HEK293 (cell line): ENCODE measurements around the gene ZYG11B.
A peak's percentile ranks its signal among the peaks of the same experiment; 100 is the strongest.

Source experiments
- CTCF ChIA-PET: fragments of 350-600 bp; formaldehyde crosslinking; extraction: SDS; loops from one replicate; lab custom pipeline; 2021; ENCODE audit warnings: antibody characterized with exemption; lab: Yijun Ruan, JAX
- POLR2A ChIA-PET: fragments of 300-600 bp; formaldehyde crosslinking; extraction: SDS; loops from one replicate; lab custom pipeline; 2020; ENCODE audit warnings: antibody characterized with exemption, inconsistent platforms; lab: Yijun Ruan, JAX
- H3K27ac ChIP-seq: fragments of 200-500 bp; sonication (Bioruptor generic); 2 replicates; pipeline ENCODE4 v1.5.1; 2014; ENCODE audit warnings: low read depth, low read length, control low read depth, inconsistent platforms; ENCODE audit errors: extremely low read depth
- H3K36me3 ChIP-seq, 2 experiments: fragments of 200-500 bp in 1 of 2; sonication (Bioruptor generic) in 1 of 2; 1 replicate in 1 of 2; 2 replicates in 1 of 2; pipeline ENCODE4 v1.5.1; 2014 to 2017; ENCODE audit warnings: inconsistent platforms in 2 of 2, low read length in 2 of 2; ENCODE audit not compliant: control insufficient read depth in 2 of 2, insufficient read depth in 1 of 2
- H3K4me1 ChIP-seq: fragments of 200-500 bp; sonication (Bioruptor generic); 2 replicates; pipeline ENCODE4 v1.5.1; 2014; ENCODE audit warnings: mild to moderate bottlenecking, low read length, inconsistent platforms; ENCODE audit not compliant: control insufficient read depth, insufficient read depth
- H3K4me3 ChIP-seq: 2 replicates; pipeline ENCODE4 v1.5.1; 2011; ENCODE audit warnings: low read depth, mild to moderate bottlenecking, control low read depth, low read length, moderate library complexity
- H3K9me3 ChIP-seq: fragments of 200-500 bp; sonication (Bioruptor generic); 2 replicates; pipeline ENCODE4 v1.5.1; 2014; ENCODE audit warnings: low read depth, low read length, inconsistent platforms; ENCODE audit not compliant: control insufficient read depth, insufficient read depth
- GLIS1 ChIP-seq: fragments of 450-650 bp; formaldehyde crosslinking; IDR thresholded peaks from 2 replicates; pipeline ENCODE4 v1.5.1; 2016; ENCODE audit warnings: missing biosample characterization, missing genetic modification characterization
- KLF7 ChIP-seq: fragments of 450-650 bp; formaldehyde crosslinking; IDR thresholded peaks from 2 replicates; pipeline ENCODE4 v1.5.1; 2016; ENCODE audit warnings: missing biosample characterization, missing genetic modification characterization, borderline replicate concordance
- MEIS1 ChIP-seq: sonication (generic); formaldehyde crosslinking; IDR thresholded peaks from 2 replicates; pipeline ENCODE4 v1.8.1; 2022; ENCODE audit warnings: missing genetic modification reagents, mild to moderate bottlenecking, borderline replicate concordance
- MYNN ChIP-seq: fragments of 450-650 bp; formaldehyde crosslinking; IDR thresholded peaks from 2 replicates; pipeline ENCODE4 v1.5.1; 2016; ENCODE audit warnings: missing biosample characterization, missing genetic modification characterization, borderline replicate concordance
- TCF7L2 ChIP-seq: IDR thresholded peaks from 2 replicates; pipeline ENCODE4 v1.6.1; 2011; ENCODE audit warnings: low read depth, mild to moderate bottlenecking, inconsistent platforms, low read length, moderate library complexity, borderline replicate concordance
- ZBTB1 ChIP-seq: fragments of 450-650 bp; formaldehyde crosslinking; IDR thresholded peaks from 2 replicates; pipeline ENCODE4 v1.5.1; 2016; ENCODE audit warnings: missing biosample characterization, missing genetic modification characterization
- ZIC2 ChIP-seq: fragments of 450-650 bp; formaldehyde crosslinking; IDR thresholded peaks from 2 replicates; pipeline ENCODE4 v1.5.1; 2016; ENCODE audit warnings: missing biosample characterization, missing genetic modification characterization
- ZNF10 ChIP-seq: fragments of 450-650 bp; formaldehyde crosslinking; IDR thresholded peaks from 2 replicates; pipeline ENCODE4 v1.5.1; 2017; ENCODE audit warnings: missing biosample characterization, missing genetic modification characterization
- ZNF114 ChIP-seq: fragments of 450-650 bp; formaldehyde crosslinking; IDR thresholded peaks from 2 replicates; pipeline ENCODE4 v1.5.0; 2017; ENCODE audit warnings: missing biosample characterization, missing genetic modification characterization
- ZNF121 ChIP-seq: fragments of 450-650 bp; formaldehyde crosslinking; IDR thresholded peaks from 2 replicates; pipeline ENCODE4 v1.5.1; 2016; ENCODE audit warnings: missing biosample characterization, missing genetic modification characterization
- ZNF132 ChIP-seq: fragments of 450-650 bp; formaldehyde crosslinking; IDR thresholded peaks from 2 replicates; pipeline ENCODE4 v1.5.1; 2017; ENCODE audit warnings: missing biosample characterization, missing genetic modification characterization, borderline replicate concordance
- ZNF266 ChIP-seq: fragments of 450-650 bp; formaldehyde crosslinking; IDR thresholded peaks from 2 replicates; pipeline ENCODE4 v1.5.1; 2016; ENCODE audit warnings: missing biosample characterization, missing genetic modification characterization, low read depth
- ZNF341 ChIP-seq: fragments of 450-650 bp; formaldehyde crosslinking; IDR thresholded peaks from 2 replicates; pipeline ENCODE4; 2016; ENCODE audit warnings: low read depth, missing biosample characterization, missing genetic modification characterization
- ZNF354C ChIP-seq: fragments of 450-650 bp; formaldehyde crosslinking; IDR thresholded peaks from 2 replicates; pipeline ENCODE4 v1.5.1; 2016; ENCODE audit warnings: missing biosample characterization, missing genetic modification characterization, low read depth, borderline replicate concordance
- ZNF391 ChIP-seq: fragments of 450-650 bp; formaldehyde crosslinking; IDR thresholded peaks from 2 replicates; pipeline ENCODE4 v1.5.1; 2016; ENCODE audit warnings: low read depth, missing biosample characterization, missing genetic modification characterization, borderline replicate concordance
- ZNF548 ChIP-seq: fragments of 450-650 bp; formaldehyde crosslinking; IDR thresholded peaks from 2 replicates; pipeline ENCODE4 v1.5.1; 2016; ENCODE audit warnings: missing biosample characterization, missing genetic modification characterization
- ZNF555 ChIP-seq: fragments of 450-650 bp; formaldehyde crosslinking; conservative IDR thresholded peaks from 2 replicates; pipeline ENCODE4 v1.5.1; 2017; ENCODE audit warnings: missing biosample characterization, mild to moderate bottlenecking, missing genetic modification characterization, inconsistent platforms
- ZNF571 ChIP-seq: fragments of 450-650 bp; formaldehyde crosslinking; IDR thresholded peaks from 2 replicates; pipeline ENCODE4 v1.5.0; 2017; ENCODE audit warnings: missing biosample characterization, missing genetic modification characterization
- ZNF670 ChIP-seq: fragments of 450-650 bp; formaldehyde crosslinking; IDR thresholded peaks from 2 replicates; pipeline ENCODE4 v1.5.1; 2016; ENCODE audit warnings: missing biosample characterization, missing genetic modification characterization, low read depth
- ZNF776 ChIP-seq: fragments of 450-650 bp; formaldehyde crosslinking; IDR thresholded peaks from 2 replicates; pipeline ENCODE4 v1.5.0; 2017; ENCODE audit warnings: missing biosample characterization, missing genetic modification characterization, borderline replicate concordance
- ZNF843 ChIP-seq: fragments of 450-650 bp; formaldehyde crosslinking; IDR thresholded peaks from 2 replicates; pipeline ENCODE4 v1.5.1; 2016; ENCODE audit warnings: missing biosample characterization, missing genetic modification characterization
- TF ChIP-seq, protein P1 (sequence below): fragments of 450-650 bp; formaldehyde crosslinking; IDR thresholded peaks from 2 replicates; pipeline ENCODE4 v1.5.1; 2016; ENCODE audit warnings: missing biosample characterization, missing genetic modification characterization
- TF ChIP-seq, protein P2 (sequence below): IDR thresholded peaks from 2 replicates; pipeline ENCODE4 v1.6.1; 2011; ENCODE audit warnings: mild to moderate bottlenecking, low read depth, low read length, borderline replicate concordance
- TF ChIP-seq, protein P3 (sequence below): fragments of 450-650 bp; formaldehyde crosslinking; IDR thresholded peaks from 2 replicates; pipeline ENCODE4 v1.5.1; 2017; ENCODE audit warnings: missing biosample characterization, missing genetic modification characterization
- TF ChIP-seq, protein P4 (sequence below): fragments of 450-650 bp; formaldehyde crosslinking; IDR thresholded peaks from 2 replicates; pipeline ENCODE4 v1.5.1; 2017; ENCODE audit warnings: missing biosample characterization, missing genetic modification characterization
- TF ChIP-seq, protein P5 (sequence below): fragments of 450-650 bp; formaldehyde crosslinking; IDR thresholded peaks from 2 replicates; pipeline ENCODE4 v1.5.1; 2017; ENCODE audit warnings: missing biosample characterization, missing genetic modification characterization
- TF ChIP-seq, protein P6 (sequence below): fragments of 450-650 bp; formaldehyde crosslinking; IDR thresholded peaks from 2 replicates; pipeline ENCODE4 v1.5.1; 2016; ENCODE audit warnings: missing biosample characterization, missing genetic modification characterization

ZYG11B gene

DNA sequence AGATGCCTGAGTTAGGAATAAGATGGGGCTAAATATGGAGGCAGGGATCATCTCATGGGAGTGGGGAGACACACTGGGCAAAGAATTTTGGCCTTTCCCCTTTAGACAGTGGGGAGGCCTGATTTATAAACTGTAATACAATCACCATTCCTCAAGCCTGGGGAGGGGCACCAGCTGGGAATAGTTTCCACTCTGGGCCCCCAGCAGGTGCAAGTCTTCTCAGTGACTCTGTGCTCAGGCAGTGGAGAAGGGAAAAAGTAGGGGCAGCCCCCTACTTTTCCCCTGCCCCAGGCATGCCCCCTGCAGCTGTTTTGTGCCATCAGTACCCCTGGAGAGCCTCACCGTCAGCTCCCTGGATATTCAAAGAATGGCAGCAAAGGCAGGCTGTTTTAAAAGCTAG is 47.2 kb upstream of the ZYG11B start:
- ChIA-PET CTCF (interaction anchor here (0.6 kb wide), 1 partner anchor 9 kb away, joined by 3 read pairs; no protein-coding TSS in a partner anchor), POLR2A (no interaction called here)
- Histone ChIP-seq H3K4me1 (no peaks in the 10 kb centered on the region), H3K9me3 (no peaks in the 10 kb centered on the region), H3K4me3 (no peak overlapping the region), H3K36me3 (no peaks in the 10 kb centered on the region), H3K27ac (no peak overlapping the region)
- TF ChIP-seq, protein P1, sequence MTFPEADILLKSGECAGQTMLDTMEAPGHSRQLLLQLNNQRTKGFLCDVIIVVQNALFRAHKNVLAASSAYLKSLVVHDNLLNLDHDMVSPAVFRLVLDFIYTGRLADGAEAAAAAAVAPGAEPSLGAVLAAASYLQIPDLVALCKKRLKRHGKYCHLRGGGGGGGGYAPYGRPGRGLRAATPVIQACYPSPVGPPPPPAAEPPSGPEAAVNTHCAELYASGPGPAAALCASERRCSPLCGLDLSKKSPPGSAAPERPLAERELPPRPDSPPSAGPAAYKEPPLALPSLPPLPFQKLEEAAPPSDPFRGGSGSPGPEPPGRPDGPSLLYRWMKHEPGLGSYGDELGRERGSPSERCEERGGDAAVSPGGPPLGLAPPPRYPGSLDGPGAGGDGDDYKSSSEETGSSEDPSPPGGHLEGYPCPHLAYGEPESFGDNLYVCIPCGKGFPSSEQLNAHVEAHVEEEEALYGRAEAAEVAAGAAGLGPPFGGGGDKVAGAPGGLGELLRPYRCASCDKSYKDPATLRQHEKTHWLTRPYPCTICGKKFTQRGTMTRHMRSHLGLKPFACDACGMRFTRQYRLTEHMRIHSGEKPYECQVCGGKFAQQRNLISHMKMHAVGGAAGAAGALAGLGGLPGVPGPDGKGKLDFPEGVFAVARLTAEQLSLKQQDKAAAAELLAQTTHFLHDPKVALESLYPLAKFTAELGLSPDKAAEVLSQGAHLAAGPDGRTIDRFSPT (tag by site-specific recombination) = no peak
- no peak for TF ChIP-seq ZNF266 (tag by site-specific recombination)
- no peak for TF ChIP-seq MYNN
- peak; percentile 52 for TF ChIP-seq GLIS1
- TF ChIP-seq ZNF341 (tag by site-specific recombination) = peak; percentile 25; the same call in 1 of the 2 replicates
- TF ChIP-seq KLF7 = no peak
- TF ChIP-seq, protein P2, sequence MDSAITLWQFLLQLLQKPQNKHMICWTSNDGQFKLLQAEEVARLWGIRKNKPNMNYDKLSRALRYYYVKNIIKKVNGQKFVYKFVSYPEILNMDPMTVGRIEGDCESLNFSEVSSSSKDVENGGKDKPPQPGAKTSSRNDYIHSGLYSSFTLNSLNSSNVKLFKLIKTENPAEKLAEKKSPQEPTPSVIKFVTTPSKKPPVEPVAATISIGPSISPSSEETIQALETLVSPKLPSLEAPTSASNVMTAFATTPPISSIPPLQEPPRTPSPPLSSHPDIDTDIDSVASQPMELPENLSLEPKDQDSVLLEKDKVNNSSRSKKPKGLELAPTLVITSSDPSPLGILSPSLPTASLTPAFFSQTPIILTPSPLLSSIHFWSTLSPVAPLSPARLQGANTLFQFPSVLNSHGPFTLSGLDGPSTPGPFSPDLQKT = no peak
- TF ChIP-seq ZNF555 (tag by site-specific recombination) = no peak
- TF ChIP-seq ZNF571 (tag by site-specific recombination) = no peak
- TF ChIP-seq ZIC2 (tag by site-specific recombination) = peak; percentile 81

DNA sequence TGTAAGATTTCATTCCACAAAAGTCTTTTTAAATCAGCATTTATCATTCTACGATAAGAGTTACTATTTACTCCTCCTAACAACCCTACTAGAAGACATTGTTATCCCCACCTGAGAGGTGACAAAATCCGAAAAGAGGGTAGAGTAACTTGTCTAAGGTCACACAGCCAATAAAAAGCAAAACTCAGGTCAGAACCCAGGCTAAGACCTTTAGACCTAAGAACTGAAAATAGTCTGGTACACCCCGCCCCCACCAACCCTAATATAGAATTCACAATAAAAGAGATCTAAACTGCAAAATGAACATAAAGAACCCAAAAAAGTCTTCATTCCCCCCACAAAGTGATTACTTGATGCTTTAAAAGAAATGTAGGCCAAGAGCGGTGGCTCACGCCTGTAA is 46.8 kb upstream of the ZYG11B start:
- CTCF ChIA-PET = no interaction called here
- H3K4me1 ChIP-seq = no peaks in the 10 kb centered on the region
- no peak overlapping the region for H3K4me3 ChIP-seq
- no peak overlapping the region for H3K27ac ChIP-seq
- H3K9me3 ChIP-seq = no peaks in the 10 kb centered on the region
- POLR2A ChIA-PET = no interaction called here
- H3K36me3 ChIP-seq = no peaks in the 10 kb centered on the region
- TF ChIP-seq, protein P3, sequence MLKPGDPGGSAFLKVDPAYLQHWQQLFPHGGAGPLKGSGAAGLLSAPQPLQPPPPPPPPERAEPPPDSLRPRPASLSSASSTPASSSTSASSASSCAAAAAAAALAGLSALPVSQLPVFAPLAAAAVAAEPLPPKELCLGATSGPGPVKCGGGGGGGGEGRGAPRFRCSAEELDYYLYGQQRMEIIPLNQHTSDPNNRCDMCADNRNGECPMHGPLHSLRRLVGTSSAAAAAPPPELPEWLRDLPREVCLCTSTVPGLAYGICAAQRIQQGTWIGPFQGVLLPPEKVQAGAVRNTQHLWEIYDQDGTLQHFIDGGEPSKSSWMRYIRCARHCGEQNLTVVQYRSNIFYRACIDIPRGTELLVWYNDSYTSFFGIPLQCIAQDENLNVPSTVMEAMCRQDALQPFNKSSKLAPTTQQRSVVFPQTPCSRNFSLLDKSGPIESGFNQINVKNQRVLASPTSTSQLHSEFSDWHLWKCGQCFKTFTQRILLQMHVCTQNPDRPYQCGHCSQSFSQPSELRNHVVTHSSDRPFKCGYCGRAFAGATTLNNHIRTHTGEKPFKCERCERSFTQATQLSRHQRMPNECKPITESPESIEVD = no peak
- TF ChIP-seq ZNF121 (tag by site-specific recombination) (no peak), ZNF391 (no peak), ZNF548 (tag by site-specific recombination) (no peak), ZNF114 (tag by site-specific recombination) (no peak), ZNF132 (tag by site-specific recombination) (no peak), MEIS1 (CRISPR knock-in tag) (no peak), ZNF843 (tag by site-specific recombination) (no peak), ZBTB1 (no peak), ZNF670 (tag by site-specific recombination) (no peak), ZNF341 (tag by site-specific recombination) (no peak), TCF7L2 (no peak), ZNF10 (tag by site-specific recombination) (no peak), ZNF354C (tag by site-specific recombination) (no peak), ZNF776 (tag by site-specific recombination) (no peak)
- TF ChIP-seq, protein P4, sequence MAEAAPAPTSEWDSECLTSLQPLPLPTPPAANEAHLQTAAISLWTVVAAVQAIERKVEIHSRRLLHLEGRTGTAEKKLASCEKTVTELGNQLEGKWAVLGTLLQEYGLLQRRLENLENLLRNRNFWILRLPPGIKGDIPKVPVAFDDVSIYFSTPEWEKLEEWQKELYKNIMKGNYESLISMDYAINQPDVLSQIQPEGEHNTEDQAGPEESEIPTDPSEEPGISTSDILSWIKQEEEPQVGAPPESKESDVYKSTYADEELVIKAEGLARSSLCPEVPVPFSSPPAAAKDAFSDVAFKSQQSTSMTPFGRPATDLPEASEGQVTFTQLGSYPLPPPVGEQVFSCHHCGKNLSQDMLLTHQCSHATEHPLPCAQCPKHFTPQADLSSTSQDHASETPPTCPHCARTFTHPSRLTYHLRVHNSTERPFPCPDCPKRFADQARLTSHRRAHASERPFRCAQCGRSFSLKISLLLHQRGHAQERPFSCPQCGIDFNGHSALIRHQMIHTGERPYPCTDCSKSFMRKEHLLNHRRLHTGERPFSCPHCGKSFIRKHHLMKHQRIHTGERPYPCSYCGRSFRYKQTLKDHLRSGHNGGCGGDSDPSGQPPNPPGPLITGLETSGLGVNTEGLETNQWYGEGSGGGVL = no peak
- TF ChIP-seq, protein P5, sequence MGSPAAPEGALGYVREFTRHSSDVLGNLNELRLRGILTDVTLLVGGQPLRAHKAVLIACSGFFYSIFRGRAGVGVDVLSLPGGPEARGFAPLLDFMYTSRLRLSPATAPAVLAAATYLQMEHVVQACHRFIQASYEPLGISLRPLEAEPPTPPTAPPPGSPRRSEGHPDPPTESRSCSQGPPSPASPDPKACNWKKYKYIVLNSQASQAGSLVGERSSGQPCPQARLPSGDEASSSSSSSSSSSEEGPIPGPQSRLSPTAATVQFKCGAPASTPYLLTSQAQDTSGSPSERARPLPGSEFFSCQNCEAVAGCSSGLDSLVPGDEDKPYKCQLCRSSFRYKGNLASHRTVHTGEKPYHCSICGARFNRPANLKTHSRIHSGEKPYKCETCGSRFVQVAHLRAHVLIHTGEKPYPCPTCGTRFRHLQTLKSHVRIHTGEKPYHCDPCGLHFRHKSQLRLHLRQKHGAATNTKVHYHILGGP (tag by site-specific recombination) = no peak
- TF ChIP-seq, protein P6, sequence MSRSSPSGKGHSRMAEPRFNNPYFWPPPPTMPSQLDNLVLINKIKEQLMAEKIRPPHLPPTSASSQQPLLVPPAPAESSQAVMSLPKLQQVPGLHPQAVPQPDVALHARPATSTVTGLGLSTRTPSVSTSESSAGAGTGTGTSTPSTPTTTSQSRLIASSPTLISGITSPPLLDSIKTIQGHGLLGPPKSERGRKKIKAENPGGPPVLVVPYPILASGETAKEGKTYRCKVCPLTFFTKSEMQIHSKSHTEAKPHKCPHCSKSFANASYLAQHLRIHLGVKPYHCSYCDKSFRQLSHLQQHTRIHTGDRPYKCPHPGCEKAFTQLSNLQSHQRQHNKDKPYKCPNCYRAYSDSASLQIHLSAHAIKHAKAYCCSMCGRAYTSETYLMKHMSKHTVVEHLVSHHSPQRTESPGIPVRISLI (tag by site-specific recombination) = no peak
